Ramos (cell line): ENCODE data around the gene CNTNAP5.

Source experiments
- in situ Hi-C: fragments of 300-500 bp; cut with MboI; formaldehyde crosslinking; loops from one replicate; pipeline ENCODE4 v1.14.3; 2022; ENCODE audit warnings: low sequenced_read_pairs; ENCODE audit not compliant: unreplicated experiment

Gene CNTNAP5

GRCh38 chr2:124145982-124146381 lies 120.9 kb downstream of the CNTNAP5 start:
- in situ Hi-C loops = no loop called here

GRCh38 chr2:124147552-124147951 lies 122.5 kb downstream of the CNTNAP5 start:
- in situ Hi-C loops = no loop called here

- in situ Hi-C loops = no loop called here
These were observed 124.5 kb downstream of the CNTNAP5 start for GRCh38 chr2:124149571-124149970.

- in situ Hi-C loops = no loop called here
These were observed 126.6 kb downstream of the CNTNAP5 start for GRCh38 chr2:124151691-124152090.

- in situ Hi-C loops = no loop called here
These were observed 128.6 kb downstream of the CNTNAP5 start for GRCh38 chr2:124153713-124154112.

- in situ Hi-C loops = no loop called here
These were observed 134.1 kb downstream of the CNTNAP5 start for GRCh38 chr2:124159166-124159565.

- in situ Hi-C loops = no loop called here
These were observed 136.5 kb downstream of the CNTNAP5 start for GRCh38 chr2:124161542-124161941.

GRCh38 chr2:124162256-124162655 lies 137.2 kb downstream of the CNTNAP5 start:
- in situ Hi-C loops = no loop called here

GRCh38 chr2:124163840-124164239 lies 138.8 kb downstream of the CNTNAP5 start:
- in situ Hi-C loops = no loop called here

- in situ Hi-C loops = no loop called here
These were observed 140.6 kb downstream of the CNTNAP5 start for GRCh38 chr2:124165698-124166097.

- in situ Hi-C loops = no loop called here
These were observed 146.5 kb downstream of the CNTNAP5 start for GRCh38 chr2:124171472-124172063.

- in situ Hi-C loops = no loop called here
These were observed 153.6 kb downstream of the CNTNAP5 start for GRCh38 chr2:124178719-124179118.

- in situ Hi-C loops = no loop called here
These were observed 155.5 kb downstream of the CNTNAP5 start for GRCh38 chr2:124180635-124181034.

GRCh38 chr2:124186801-124187200 lies 161.7 kb downstream of the CNTNAP5 start:
- in situ Hi-C loops = no loop called here

- in situ Hi-C loops = no loop called here
These were observed 162.9 kb downstream of the CNTNAP5 start for GRCh38 chr2:124187948-124188347.

- in situ Hi-C loops = no loop called here
These were observed 168.6 kb downstream of the CNTNAP5 start for GRCh38 chr2:124193706-124194105.

- in situ Hi-C loops = no loop called here
These were observed 176.6 kb downstream of the CNTNAP5 start for GRCh38 chr2:124201713-124202112.

- in situ Hi-C loops = no loop called here
These were observed 184.4 kb downstream of the CNTNAP5 start for GRCh38 chr2:124209441-124209840.

GRCh38 chr2:124211461-124211860 lies 186.4 kb downstream of the CNTNAP5 start:
- in situ Hi-C loops = no loop called here

GRCh38 chr2:124213977-124214587 lies 189.0 kb downstream of the CNTNAP5 start:
- in situ Hi-C loops = no loop called here

- in situ Hi-C loops = no loop called here
These were observed 221.1 kb downstream of the CNTNAP5 start for GRCh38 chr2:124246170-124246569.

GRCh38 chr2:124248386-124248785 lies 223.3 kb downstream of the CNTNAP5 start:
- in situ Hi-C loops = no loop called here
